ENCODE measurements around the gene DLK2.

DNA sequence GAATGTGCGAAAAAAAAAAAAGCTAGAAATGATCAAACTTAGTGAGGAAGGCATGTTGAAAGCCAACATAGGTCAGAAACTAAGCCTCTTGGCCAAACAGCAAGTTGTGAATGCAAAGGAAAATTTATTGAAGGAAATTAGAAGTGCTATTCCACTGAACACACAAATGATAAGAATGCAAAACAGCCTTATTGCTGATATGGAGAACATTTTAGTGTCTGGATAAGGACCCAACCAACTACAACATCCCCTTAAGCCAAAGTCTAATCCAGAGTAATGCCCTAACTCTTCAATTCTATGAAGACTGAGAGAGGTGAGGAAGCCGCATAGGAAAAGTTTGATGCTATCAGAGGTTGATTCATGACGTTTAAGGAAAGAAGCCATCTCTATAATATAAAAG, 33.5 kb downstream of the DLK2 start:
- TF ChIP-seq POLR2AphosphoS5 (IDR thresholded peaks at IDR 0.05; ENCODE audit: low read depth, low read length), result no peak
- TF ChIP-seq TAF1 (IDR thresholded peaks at IDR 0.05; ENCODE audit: borderline replicate concordance, insufficient read depth, low read length), result no peak
- TF ChIP-seq SIN3A (IDR thresholded peaks at IDR 0.05; ENCODE audit: borderline replicate concordance, insufficient read depth, low read length), result no peak
- TF ChIP-seq, protein P1, sequence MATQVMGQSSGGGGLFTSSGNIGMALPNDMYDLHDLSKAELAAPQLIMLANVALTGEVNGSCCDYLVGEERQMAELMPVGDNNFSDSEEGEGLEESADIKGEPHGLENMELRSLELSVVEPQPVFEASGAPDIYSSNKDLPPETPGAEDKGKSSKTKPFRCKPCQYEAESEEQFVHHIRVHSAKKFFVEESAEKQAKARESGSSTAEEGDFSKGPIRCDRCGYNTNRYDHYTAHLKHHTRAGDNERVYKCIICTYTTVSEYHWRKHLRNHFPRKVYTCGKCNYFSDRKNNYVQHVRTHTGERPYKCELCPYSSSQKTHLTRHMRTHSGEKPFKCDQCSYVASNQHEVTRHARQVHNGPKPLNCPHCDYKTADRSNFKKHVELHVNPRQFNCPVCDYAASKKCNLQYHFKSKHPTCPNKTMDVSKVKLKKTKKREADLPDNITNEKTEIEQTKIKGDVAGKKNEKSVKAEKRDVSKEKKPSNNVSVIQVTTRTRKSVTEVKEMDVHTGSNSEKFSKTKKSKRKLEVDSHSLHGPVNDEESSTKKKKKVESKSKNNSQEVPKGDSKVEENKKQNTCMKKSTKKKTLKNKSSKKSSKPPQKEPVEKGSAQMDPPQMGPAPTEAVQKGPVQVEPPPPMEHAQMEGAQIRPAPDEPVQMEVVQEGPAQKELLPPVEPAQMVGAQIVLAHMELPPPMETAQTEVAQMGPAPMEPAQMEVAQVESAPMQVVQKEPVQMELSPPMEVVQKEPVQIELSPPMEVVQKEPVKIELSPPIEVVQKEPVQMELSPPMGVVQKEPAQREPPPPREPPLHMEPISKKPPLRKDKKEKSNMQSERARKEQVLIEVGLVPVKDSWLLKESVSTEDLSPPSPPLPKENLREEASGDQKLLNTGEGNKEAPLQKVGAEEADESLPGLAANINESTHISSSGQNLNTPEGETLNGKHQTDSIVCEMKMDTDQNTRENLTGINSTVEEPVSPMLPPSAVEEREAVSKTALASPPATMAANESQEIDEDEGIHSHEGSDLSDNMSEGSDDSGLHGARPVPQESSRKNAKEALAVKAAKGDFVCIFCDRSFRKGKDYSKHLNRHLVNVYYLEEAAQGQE (IDR thresholded peaks at IDR 0.05; ENCODE audit: insufficient read depth in 1 of 2, low read depth in 2 of 2, low read length in 2 of 2), result no peak
- TF ChIP-seq FOXP2 (optimal IDR thresholded peaks at IDR 0.05; ENCODE audit: borderline replicate concordance, extremely low read depth, extremely low read length, insufficient read depth), result no peak

Data from PFSK-1 (cell line).